ENCODE results near the gene UFSP2. TPM values are rescaled to one million over a fixed set of nuclear protein-coding genes. Genes with fewer than 3 reads are reported as not detected.

Gene UFSP2
- polyA plus RNA-seq, 1 donor (not counting 4 experiments of a cell fraction or from before 2014, with no cell fraction given), result 41.7 TPM

GRCh38 chr4:185381288-185382196 is 44.2 kb downstream of the UFSP2 start:
- Histone ChIP-seq H3K27me3 (ENCODE audit: control insufficient read depth, extremely low read depth, insufficient read depth, low read length) (no peaks in the 10 kb centered on the region), H3K4me3 (ENCODE audit: control insufficient read depth in 2 of 3, extremely low read depth in 1 of 3, insufficient read depth in 2 of 3, low read depth in 1 of 3, low read length in 3 of 3) (no peak overlapping the region), H3K4me1 (ENCODE audit: control insufficient read depth, extremely low read depth, insufficient read depth, low read length) (peaks cover 11% of the 10 kb centered on the region), H3K27ac (ENCODE audit: control insufficient read depth, insufficient read depth, low read length) (no peak overlapping the region), H2AFZ (ENCODE audit: control insufficient read depth, low read length) (no peak overlapping the region), H3K4me2 (ENCODE audit: control insufficient read depth, extremely low read depth, insufficient read depth, low read depth, low read length) (no peak overlapping the region), H3K9me1 (ENCODE audit: control insufficient read depth, extremely low read depth, insufficient read depth, low read length) (no peaks in the 10 kb centered on the region), H3K9ac (ENCODE audit: control insufficient read depth, extremely low read depth, insufficient read depth, low read length) (no peak overlapping the region), H3K79me2 (ENCODE audit: control insufficient read depth, insufficient read depth, low read length) (no peaks in the 10 kb centered on the region), H3K9me3 (ENCODE audit: control insufficient read depth, low read depth, low read length) (no peaks in the 10 kb centered on the region), H4K20me1 (ENCODE audit: control insufficient read depth, extremely low read depth, insufficient read depth, low read length) (no peaks in the 10 kb centered on the region), H3K36me3 (ENCODE audit: control insufficient read depth in 2 of 2, extremely low read depth in 1 of 2, insufficient read depth in 2 of 2, low read length in 2 of 2) (peaks cover 0 to 4% of the 10 kb centered on the region in 2 experiments)
- no peak for FAIRE-seq
- DNase-seq (ENCODE audit: low read depth, low spot score), result no peak
- dilution Hi-C loops (cut with MboI; ENCODE audit: extremely low pct_ligation_motif_present, low sequenced_read_pairs), result no loop called here
- TF ChIP-seq CTCF (optimal IDR thresholded peaks at IDR 0.05 in 1 of 3, IDR thresholded peaks at IDR 0.05 in 1 of 3, conservative IDR thresholded peaks at IDR 0.05 in 1 of 3; ENCODE audit: extremely low read depth in 1 of 3, insufficient read depth in 2 of 3, low read length in 3 of 3), result no peak
- TF ChIP-seq EZH2 (IDR thresholded peaks at IDR 0.05; ENCODE audit: low read length), result no peak

- Histone ChIP-seq H3K9me1 (ENCODE audit: control insufficient read depth, extremely low read depth, insufficient read depth, low read length) (no peaks in the 10 kb centered on the region), H3K27ac (ENCODE audit: control insufficient read depth, insufficient read depth, low read length) (no peak overlapping the region)
Observed at GRCh38 chr4:185380320-185380719, 45.4 kb downstream of the UFSP2 start.

More at GRCh38 chr4:185380320-185380719, 45.4 kb downstream of the UFSP2 start:
- Histone ChIP-seq H3K4me2 (ENCODE audit: control insufficient read depth, extremely low read depth, insufficient read depth, low read depth, low read length) (no peak overlapping the region), H3K4me3 (ENCODE audit: control insufficient read depth in 2 of 3, extremely low read depth in 1 of 3, insufficient read depth in 2 of 3, low read depth in 1 of 3, low read length in 3 of 3) (no peak overlapping the region), H3K9me3 (ENCODE audit: control insufficient read depth, low read depth, low read length) (no peaks in the 10 kb centered on the region), H3K9ac (ENCODE audit: control insufficient read depth, extremely low read depth, insufficient read depth, low read length) (no peak overlapping the region), H3K36me3 (ENCODE audit: control insufficient read depth in 2 of 2, extremely low read depth in 1 of 2, insufficient read depth in 2 of 2, low read length in 2 of 2) (peaks cover 0 to 4% of the 10 kb centered on the region in 2 experiments), H3K79me2 (ENCODE audit: control insufficient read depth, insufficient read depth, low read length) (no peaks in the 10 kb centered on the region), H2AFZ (ENCODE audit: control insufficient read depth, low read length) (no peak overlapping the region), H3K27me3 (ENCODE audit: control insufficient read depth, extremely low read depth, insufficient read depth, low read length) (no peaks in the 10 kb centered on the region), H3K4me1 (ENCODE audit: control insufficient read depth, extremely low read depth, insufficient read depth, low read length) (peaks cover 11% of the 10 kb centered on the region), H4K20me1 (ENCODE audit: control insufficient read depth, extremely low read depth, insufficient read depth, low read length) (no peaks in the 10 kb centered on the region)
- FAIRE-seq (no peak), DNase-seq (ENCODE audit: low read depth, low spot score) (no peak)
- dilution Hi-C loops (cut with MboI; ENCODE audit: extremely low pct_ligation_motif_present, low sequenced_read_pairs), result no loop called here
- TF ChIP-seq EZH2 (IDR thresholded peaks at IDR 0.05; ENCODE audit: low read length), result no peak
- no peak for TF ChIP-seq CTCF (optimal IDR thresholded peaks at IDR 0.05 in 1 of 3, IDR thresholded peaks at IDR 0.05 in 1 of 3, conservative IDR thresholded peaks at IDR 0.05 in 1 of 3; ENCODE audit: extremely low read depth in 1 of 3, insufficient read depth in 2 of 3, low read length in 3 of 3)

Data from keratinocyte (primary cell).